ENCODE results near the gene EIF4EBP3. TPM values are rescaled to one million over a fixed set of nuclear protein-coding genes. Genes with fewer than 3 reads are reported as not detected.

The EIF4EBP3 gene
- polyA plus RNA-seq, 1 donor (not counting 4 experiments of a cell fraction or from before 2014, with no cell fraction given), result 5.2 TPM

- no peaks in the 10 kb centered on the region for H3K79me2 ChIP-seq (ENCODE audit: control insufficient read depth, insufficient read depth, low read length)
- peaks cover 18% of the 10 kb centered on the region in 2 experiments for H3K36me3 ChIP-seq (ENCODE audit: control insufficient read depth in 2 of 2, extremely low read depth in 1 of 2, insufficient read depth in 2 of 2, low read length in 2 of 2)
- TF ChIP-seq EZH2 (IDR thresholded peaks at IDR 0.05; ENCODE audit: low read length), result no peak
- TF ChIP-seq, protein P1, sequence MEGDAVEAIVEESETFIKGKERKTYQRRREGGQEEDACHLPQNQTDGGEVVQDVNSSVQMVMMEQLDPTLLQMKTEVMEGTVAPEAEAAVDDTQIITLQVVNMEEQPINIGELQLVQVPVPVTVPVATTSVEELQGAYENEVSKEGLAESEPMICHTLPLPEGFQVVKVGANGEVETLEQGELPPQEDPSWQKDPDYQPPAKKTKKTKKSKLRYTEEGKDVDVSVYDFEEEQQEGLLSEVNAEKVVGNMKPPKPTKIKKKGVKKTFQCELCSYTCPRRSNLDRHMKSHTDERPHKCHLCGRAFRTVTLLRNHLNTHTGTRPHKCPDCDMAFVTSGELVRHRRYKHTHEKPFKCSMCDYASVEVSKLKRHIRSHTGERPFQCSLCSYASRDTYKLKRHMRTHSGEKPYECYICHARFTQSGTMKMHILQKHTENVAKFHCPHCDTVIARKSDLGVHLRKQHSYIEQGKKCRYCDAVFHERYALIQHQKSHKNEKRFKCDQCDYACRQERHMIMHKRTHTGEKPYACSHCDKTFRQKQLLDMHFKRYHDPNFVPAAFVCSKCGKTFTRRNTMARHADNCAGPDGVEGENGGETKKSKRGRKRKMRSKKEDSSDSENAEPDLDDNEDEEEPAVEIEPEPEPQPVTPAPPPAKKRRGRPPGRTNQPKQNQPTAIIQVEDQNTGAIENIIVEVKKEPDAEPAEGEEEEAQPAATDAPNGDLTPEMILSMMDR (optimal IDR thresholded peaks at IDR 0.05 in 1 of 3, IDR thresholded peaks at IDR 0.05 in 1 of 3, conservative IDR thresholded peaks at IDR 0.05 in 1 of 3; ENCODE audit: extremely low read depth in 1 of 3, insufficient read depth in 2 of 3, low read length in 3 of 3), result no peak
- no peak overlapping the region for H2AFZ ChIP-seq (ENCODE audit: control insufficient read depth, low read length)
- peaks cover 14% of the 10 kb centered on the region for H3K4me1 ChIP-seq (ENCODE audit: control insufficient read depth, extremely low read depth, insufficient read depth, low read length)
- FAIRE-seq, result no peak
- H4K20me1 ChIP-seq (ENCODE audit: control insufficient read depth, extremely low read depth, insufficient read depth, low read length), result no peaks in the 10 kb centered on the region
- no peak overlapping the region for H3K27ac ChIP-seq (ENCODE audit: control insufficient read depth, insufficient read depth, low read length)
- no peak for DNase-seq (ENCODE audit: low read depth, low spot score)
- no peak overlapping the region for H3K9ac ChIP-seq (ENCODE audit: control insufficient read depth, extremely low read depth, insufficient read depth, low read length)
- H3K9me1 ChIP-seq (ENCODE audit: control insufficient read depth, extremely low read depth, insufficient read depth, low read length), result no peaks in the 10 kb centered on the region
- no peaks in the 10 kb centered on the region for H3K9me3 ChIP-seq (ENCODE audit: control insufficient read depth, low read depth, low read length)
- no peaks in the 10 kb centered on the region for H3K27me3 ChIP-seq (ENCODE audit: control insufficient read depth, extremely low read depth, insufficient read depth, low read length)
- H3K4me3 ChIP-seq (ENCODE audit: control insufficient read depth in 2 of 3, extremely low read depth in 1 of 3, insufficient read depth in 2 of 3, low read depth in 1 of 3, low read length in 3 of 3), result no peak overlapping the region
- dilution Hi-C loops (cut with MboI; ENCODE audit: extremely low pct_ligation_motif_present, low sequenced_read_pairs), result no loop called here
- no peak overlapping the region for H3K4me2 ChIP-seq (ENCODE audit: control insufficient read depth, extremely low read depth, insufficient read depth, low read depth, low read length)
Observed at GRCh38 chr5:140545606-140546005, 1.9 kb upstream of the EIF4EBP3 start.

GRCh38 chr5:140546851-140547507 is 483 bp upstream of the EIF4EBP3 start:
- Histone ChIP-seq H3K4me1 (ENCODE audit: control insufficient read depth, extremely low read depth, insufficient read depth, low read length) (peaks cover 14% of the 10 kb centered on the region), H3K9ac (ENCODE audit: control insufficient read depth, extremely low read depth, insufficient read depth, low read length) (peak overlapping the region; percentile 59), H3K4me3 (ENCODE audit: control insufficient read depth in 2 of 3, extremely low read depth in 1 of 3, insufficient read depth in 2 of 3, low read depth in 1 of 3, low read length in 3 of 3) (peak overlapping the region in 1 of 3 experiments; percentile 58), H2AFZ (ENCODE audit: control insufficient read depth, low read length) (no peak overlapping the region), H3K9me3 (ENCODE audit: control insufficient read depth, low read depth, low read length) (no peaks in the 10 kb centered on the region), H3K9me1 (ENCODE audit: control insufficient read depth, extremely low read depth, insufficient read depth, low read length) (no peaks in the 10 kb centered on the region), H3K27me3 (ENCODE audit: control insufficient read depth, extremely low read depth, insufficient read depth, low read length) (no peaks in the 10 kb centered on the region), H3K4me2 (ENCODE audit: control insufficient read depth, extremely low read depth, insufficient read depth, low read depth, low read length) (peak overlapping the region; percentile 57), H3K27ac (ENCODE audit: control insufficient read depth, insufficient read depth, low read length) (peak overlapping the region; percentile 42), H3K79me2 (ENCODE audit: control insufficient read depth, insufficient read depth, low read length) (peaks cover 3% of the 10 kb centered on the region), H3K36me3 (ENCODE audit: control insufficient read depth in 2 of 2, extremely low read depth in 1 of 2, insufficient read depth in 2 of 2, low read length in 2 of 2) (peaks cover 23 to 26% of the 10 kb centered on the region in 2 experiments), H4K20me1 (ENCODE audit: control insufficient read depth, extremely low read depth, insufficient read depth, low read length) (no peaks in the 10 kb centered on the region)
- dilution Hi-C loops (cut with MboI; ENCODE audit: extremely low pct_ligation_motif_present, low sequenced_read_pairs), result no loop called here
- TF ChIP-seq, protein P1 (optimal IDR thresholded peaks at IDR 0.05 in 1 of 3, IDR thresholded peaks at IDR 0.05 in 1 of 3, conservative IDR thresholded peaks at IDR 0.05 in 1 of 3; ENCODE audit: extremely low read depth in 1 of 3, insufficient read depth in 2 of 3, low read length in 3 of 3), result no peak
- no peak for TF ChIP-seq EZH2 (IDR thresholded peaks at IDR 0.05; ENCODE audit: low read length)
- DNase-seq (ENCODE audit: low read depth, low spot score) (no peak), FAIRE-seq (no peak)

Data from keratinocyte (primary cell).